WTC11 (cell line): ENCODE results near the gene RNF167. TPM values are rescaled to one million over a fixed set of nuclear protein-coding genes. Genes with fewer than 3 reads are reported as not detected.

Source experiments
- ATAC-seq: fragments of 200-7000 bp; cut with Tn5 transposase; 2 replicates; pipeline ENCODE4 v1.10.0; 2021; ENCODE audit warnings: mild to moderate bottlenecking, moderate library complexity
- CTCF ChIA-PET: fragments of 300-600 bp; sonication (Branson Sonifier 250); formaldehyde crosslinking; loops from one replicate; lab custom pipeline; 2021; ENCODE audit warnings: antibody characterized with exemption; lab: Charles Lee
- POLR2A ChIA-PET: fragments of 350-600 bp; sonication (Branson Sonifier 250); formaldehyde crosslinking; loops from one replicate; lab custom pipeline; 2021; ENCODE audit warnings: antibody characterized with exemption; lab: Charles Lee
- DNase-seq: peaks from one replicate; pipeline ENCODE4 v3.0.0; 2021; ENCODE audit warnings: low spot score
- H3K27ac Mint-ChIP-seq: 2 replicates; pipeline ENCODE4 v1.8.0; 2021; ENCODE audit warnings: mixed read lengths
- H3K27me3 Mint-ChIP-seq: 2 replicates; pipeline ENCODE4 v1.8.0; 2021; ENCODE audit warnings: low read depth, mild to moderate bottlenecking, moderate library complexity, mixed read lengths
- H3K36me3 Mint-ChIP-seq: 2 replicates; pipeline ENCODE4 v1.8.0; 2021; ENCODE audit warnings: mixed read lengths
- H3K4me1 Mint-ChIP-seq: 2 replicates; pipeline ENCODE4 v1.8.0; 2022; ENCODE audit warnings: mixed read lengths
- H3K4me3 Mint-ChIP-seq: 2 replicates; pipeline ENCODE4 v1.8.0; 2021; ENCODE audit warnings: mild to moderate bottlenecking, moderate library complexity, mixed read lengths
- H3K9me3 Mint-ChIP-seq: 2 replicates; pipeline ENCODE4 v1.8.0; 2021; ENCODE audit warnings: mixed read lengths
- RORB ChIP-seq: fragments of 250-450 bp; sonication (Bioruptor Pico); IDR thresholded peaks from 2 replicates; pipeline ENCODE4 v1.9.0; 2021; ENCODE audit warnings: mild to moderate bottlenecking
- SP1 ChIP-seq: sonication (generic); formaldehyde crosslinking; conservative IDR thresholded peaks from 2 replicates; pipeline ENCODE4 v1.8.1; 2022; ENCODE audit warnings: missing genetic modification reagents
- TEAD1 ChIP-seq: sonication (generic); formaldehyde crosslinking; IDR thresholded peaks from 2 replicates; pipeline ENCODE4 v1.8.0; 2022; ENCODE audit warnings: mild to moderate bottlenecking, missing genetic modification reagents
- ZNF121 ChIP-seq: sonication (generic); formaldehyde crosslinking; IDR thresholded peaks from 2 replicates; pipeline ENCODE4 v1.8.0; 2023; ENCODE audit warnings: missing genetic modification reagents
- ZNF219 ChIP-seq: sonication (generic); formaldehyde crosslinking; IDR thresholded peaks from 2 replicates; pipeline ENCODE4 v1.8.0; 2023; ENCODE audit warnings: missing genetic modification reagents, mild to moderate bottlenecking, borderline replicate concordance
- ZNF423 ChIP-seq: fragments of 250-450 bp; sonication (Bioruptor Pico); IDR thresholded peaks from 2 replicates; pipeline ENCODE4 v2.1.2; 2022; ENCODE audit warnings: mild to moderate bottlenecking, moderate library complexity
- total RNA-seq: library from RNA; stranded (reverse); gene quantifications from 3 replicates; pipeline ENCODE4 v1.2.3, GENCODE V29; 2021
- TF ChIP-seq, protein P1 (sequence below): fragments of 200-600 bp; IDR thresholded peaks from 2 replicates; pipeline ENCODE4 v1.8.0; 2022; ENCODE audit warnings: antibody characterized with exemption
- TF ChIP-seq, protein P2 (sequence below): sonication (generic); formaldehyde crosslinking; IDR thresholded peaks from 2 replicates; pipeline ENCODE4 v1.8.0; 2023; ENCODE audit warnings: mild to moderate bottlenecking, missing genetic modification reagents
- TF ChIP-seq, protein P3 (sequence below): sonication (generic); formaldehyde crosslinking; IDR thresholded peaks from 2 replicates; pipeline ENCODE4 v1.8.0; 2022; ENCODE audit warnings: mild to moderate bottlenecking, missing genetic modification reagents
- TF ChIP-seq, protein P4 (sequence below): sonication (generic); formaldehyde crosslinking; IDR thresholded peaks from 2 replicates; pipeline ENCODE4 v1.8.0; 2022; ENCODE audit warnings: mild to moderate bottlenecking, missing genetic modification reagents
- TF ChIP-seq, protein P5 (sequence below): sonication (generic); formaldehyde crosslinking; IDR thresholded peaks from 2 replicates; pipeline ENCODE4 v1.8.0; 2022; ENCODE audit warnings: missing genetic modification reagents

RNF167 gene
- total RNA-seq, 1 experiment from 2014 or later, result 143 TPM

DNA sequence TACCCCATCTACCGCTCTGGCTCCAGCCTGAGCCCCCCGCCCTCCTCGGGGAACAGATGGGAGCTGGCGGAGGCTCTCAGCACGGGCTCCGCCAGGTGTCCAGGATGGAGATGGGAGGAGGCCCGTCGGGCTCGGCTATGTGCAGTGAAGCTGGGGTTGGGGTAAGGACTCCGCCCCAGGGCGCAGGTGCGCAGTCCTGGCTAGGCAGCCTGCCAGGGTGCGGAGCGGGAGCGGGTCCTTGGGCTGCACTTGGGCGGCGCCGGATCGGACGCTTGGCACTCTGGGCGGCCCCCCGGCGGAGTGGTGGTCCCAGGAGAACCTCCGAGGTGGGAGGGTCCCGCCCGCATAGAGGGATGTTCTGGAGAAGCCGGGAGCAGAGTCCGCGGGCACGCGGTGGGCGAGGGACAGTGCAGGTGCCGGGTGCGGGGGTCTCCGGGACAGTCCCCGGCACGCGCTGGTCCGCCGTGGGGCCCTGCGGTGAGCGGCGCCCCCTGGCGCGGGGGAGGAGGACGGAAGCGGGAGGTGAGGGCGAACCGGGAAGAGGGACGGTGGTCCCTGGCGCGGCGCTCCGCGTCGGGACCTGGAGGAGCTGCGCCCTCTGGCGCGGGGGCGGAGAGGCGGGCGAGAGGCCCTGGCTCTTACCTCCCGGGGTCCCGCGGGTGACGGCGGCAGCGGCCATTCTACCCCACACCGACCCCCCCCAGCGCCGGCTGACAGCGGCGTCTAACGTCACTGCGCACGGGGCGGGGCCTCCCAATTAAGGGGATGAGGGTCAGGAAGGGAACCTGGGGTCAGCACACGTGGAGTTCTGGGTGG is 47.1 kb downstream of the RNF167 start, which contains the start of gene CAMTA2 (continued):
- TF ChIP-seq, protein P1, sequence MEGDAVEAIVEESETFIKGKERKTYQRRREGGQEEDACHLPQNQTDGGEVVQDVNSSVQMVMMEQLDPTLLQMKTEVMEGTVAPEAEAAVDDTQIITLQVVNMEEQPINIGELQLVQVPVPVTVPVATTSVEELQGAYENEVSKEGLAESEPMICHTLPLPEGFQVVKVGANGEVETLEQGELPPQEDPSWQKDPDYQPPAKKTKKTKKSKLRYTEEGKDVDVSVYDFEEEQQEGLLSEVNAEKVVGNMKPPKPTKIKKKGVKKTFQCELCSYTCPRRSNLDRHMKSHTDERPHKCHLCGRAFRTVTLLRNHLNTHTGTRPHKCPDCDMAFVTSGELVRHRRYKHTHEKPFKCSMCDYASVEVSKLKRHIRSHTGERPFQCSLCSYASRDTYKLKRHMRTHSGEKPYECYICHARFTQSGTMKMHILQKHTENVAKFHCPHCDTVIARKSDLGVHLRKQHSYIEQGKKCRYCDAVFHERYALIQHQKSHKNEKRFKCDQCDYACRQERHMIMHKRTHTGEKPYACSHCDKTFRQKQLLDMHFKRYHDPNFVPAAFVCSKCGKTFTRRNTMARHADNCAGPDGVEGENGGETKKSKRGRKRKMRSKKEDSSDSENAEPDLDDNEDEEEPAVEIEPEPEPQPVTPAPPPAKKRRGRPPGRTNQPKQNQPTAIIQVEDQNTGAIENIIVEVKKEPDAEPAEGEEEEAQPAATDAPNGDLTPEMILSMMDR, result peak; percentile 37
- TF ChIP-seq, protein P2, sequence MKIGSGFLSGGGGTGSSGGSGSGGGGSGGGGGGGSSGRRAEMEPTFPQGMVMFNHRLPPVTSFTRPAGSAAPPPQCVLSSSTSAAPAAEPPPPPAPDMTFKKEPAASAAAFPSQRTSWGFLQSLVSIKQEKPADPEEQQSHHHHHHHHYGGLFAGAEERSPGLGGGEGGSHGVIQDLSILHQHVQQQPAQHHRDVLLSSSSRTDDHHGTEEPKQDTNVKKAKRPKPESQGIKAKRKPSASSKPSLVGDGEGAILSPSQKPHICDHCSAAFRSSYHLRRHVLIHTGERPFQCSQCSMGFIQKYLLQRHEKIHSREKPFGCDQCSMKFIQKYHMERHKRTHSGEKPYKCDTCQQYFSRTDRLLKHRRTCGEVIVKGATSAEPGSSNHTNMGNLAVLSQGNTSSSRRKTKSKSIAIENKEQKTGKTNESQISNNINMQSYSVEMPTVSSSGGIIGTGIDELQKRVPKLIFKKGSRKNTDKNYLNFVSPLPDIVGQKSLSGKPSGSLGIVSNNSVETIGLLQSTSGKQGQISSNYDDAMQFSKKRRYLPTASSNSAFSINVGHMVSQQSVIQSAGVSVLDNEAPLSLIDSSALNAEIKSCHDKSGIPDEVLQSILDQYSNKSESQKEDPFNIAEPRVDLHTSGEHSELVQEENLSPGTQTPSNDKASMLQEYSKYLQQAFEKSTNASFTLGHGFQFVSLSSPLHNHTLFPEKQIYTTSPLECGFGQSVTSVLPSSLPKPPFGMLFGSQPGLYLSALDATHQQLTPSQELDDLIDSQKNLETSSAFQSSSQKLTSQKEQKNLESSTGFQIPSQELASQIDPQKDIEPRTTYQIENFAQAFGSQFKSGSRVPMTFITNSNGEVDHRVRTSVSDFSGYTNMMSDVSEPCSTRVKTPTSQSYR, result 0 out of 2 replicates have a peak, but pooled peaks have one; percentile 15
- TF ChIP-seq, protein P3, sequence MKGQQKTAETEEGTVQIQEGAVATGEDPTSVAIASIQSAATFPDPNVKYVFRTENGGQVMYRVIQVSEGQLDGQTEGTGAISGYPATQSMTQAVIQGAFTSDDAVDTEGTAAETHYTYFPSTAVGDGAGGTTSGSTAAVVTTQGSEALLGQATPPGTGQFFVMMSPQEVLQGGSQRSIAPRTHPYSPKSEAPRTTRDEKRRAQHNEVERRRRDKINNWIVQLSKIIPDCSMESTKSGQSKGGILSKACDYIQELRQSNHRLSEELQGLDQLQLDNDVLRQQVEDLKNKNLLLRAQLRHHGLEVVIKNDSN, result peak; percentile 67; the same call in 1 of the 2 replicates
- 0 out of 2 replicates have a peak, but pooled peaks have one; percentile 75 for TF ChIP-seq ZNF219 (CRISPR knock-in tag)
- TF ChIP-seq SP1 (CRISPR knock-in tag), result peak; percentile 70; the same call in 1 of the 2 replicates
- TF ChIP-seq, protein P4, sequence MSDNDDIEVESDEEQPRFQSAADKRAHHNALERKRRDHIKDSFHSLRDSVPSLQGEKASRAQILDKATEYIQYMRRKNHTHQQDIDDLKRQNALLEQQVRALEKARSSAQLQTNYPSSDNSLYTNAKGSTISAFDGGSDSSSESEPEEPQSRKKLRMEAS (CRISPR knock-in tag), result peak; percentile 87
- TF ChIP-seq TEAD1 (CRISPR knock-in tag), result peak; percentile 88; the same call in 1 of the 2 replicates
- TF ChIP-seq ZNF121 (CRISPR knock-in tag), result no peak
- TF ChIP-seq ZNF423, result peak; percentile 82
- TF ChIP-seq, protein P5, sequence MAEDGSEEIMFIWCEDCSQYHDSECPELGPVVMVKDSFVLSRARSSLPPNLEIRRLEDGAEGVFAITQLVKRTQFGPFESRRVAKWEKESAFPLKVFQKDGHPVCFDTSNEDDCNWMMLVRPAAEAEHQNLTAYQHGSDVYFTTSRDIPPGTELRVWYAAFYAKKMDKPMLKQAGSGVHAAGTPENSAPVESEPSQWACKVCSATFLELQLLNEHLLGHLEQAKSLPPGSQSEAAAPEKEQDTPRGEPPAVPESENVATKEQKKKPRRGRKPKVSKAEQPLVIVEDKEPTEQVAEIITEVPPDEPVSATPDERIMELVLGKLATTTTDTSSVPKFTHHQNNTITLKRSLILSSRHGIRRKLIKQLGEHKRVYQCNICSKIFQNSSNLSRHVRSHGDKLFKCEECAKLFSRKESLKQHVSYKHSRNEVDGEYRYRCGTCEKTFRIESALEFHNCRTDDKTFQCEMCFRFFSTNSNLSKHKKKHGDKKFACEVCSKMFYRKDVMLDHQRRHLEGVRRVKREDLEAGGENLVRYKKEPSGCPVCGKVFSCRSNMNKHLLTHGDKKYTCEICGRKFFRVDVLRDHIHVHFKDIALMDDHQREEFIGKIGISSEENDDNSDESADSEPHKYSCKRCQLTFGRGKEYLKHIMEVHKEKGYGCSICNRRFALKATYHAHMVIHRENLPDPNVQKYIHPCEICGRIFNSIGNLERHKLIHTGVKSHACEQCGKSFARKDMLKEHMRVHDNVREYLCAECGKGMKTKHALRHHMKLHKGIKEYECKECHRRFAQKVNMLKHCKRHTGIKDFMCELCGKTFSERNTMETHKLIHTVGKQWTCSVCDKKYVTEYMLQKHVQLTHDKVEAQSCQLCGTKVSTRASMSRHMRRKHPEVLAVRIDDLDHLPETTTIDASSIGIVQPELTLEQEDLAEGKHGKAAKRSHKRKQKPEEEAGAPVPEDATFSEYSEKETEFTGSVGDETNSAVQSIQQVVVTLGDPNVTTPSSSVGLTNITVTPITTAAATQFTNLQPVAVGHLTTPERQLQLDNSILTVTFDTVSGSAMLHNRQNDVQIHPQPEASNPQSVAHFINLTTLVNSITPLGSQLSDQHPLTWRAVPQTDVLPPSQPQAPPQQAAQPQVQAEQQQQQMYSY (CRISPR knock-in tag), result no peak
- TF ChIP-seq, all 79 proteins: peak for 18

DNA sequence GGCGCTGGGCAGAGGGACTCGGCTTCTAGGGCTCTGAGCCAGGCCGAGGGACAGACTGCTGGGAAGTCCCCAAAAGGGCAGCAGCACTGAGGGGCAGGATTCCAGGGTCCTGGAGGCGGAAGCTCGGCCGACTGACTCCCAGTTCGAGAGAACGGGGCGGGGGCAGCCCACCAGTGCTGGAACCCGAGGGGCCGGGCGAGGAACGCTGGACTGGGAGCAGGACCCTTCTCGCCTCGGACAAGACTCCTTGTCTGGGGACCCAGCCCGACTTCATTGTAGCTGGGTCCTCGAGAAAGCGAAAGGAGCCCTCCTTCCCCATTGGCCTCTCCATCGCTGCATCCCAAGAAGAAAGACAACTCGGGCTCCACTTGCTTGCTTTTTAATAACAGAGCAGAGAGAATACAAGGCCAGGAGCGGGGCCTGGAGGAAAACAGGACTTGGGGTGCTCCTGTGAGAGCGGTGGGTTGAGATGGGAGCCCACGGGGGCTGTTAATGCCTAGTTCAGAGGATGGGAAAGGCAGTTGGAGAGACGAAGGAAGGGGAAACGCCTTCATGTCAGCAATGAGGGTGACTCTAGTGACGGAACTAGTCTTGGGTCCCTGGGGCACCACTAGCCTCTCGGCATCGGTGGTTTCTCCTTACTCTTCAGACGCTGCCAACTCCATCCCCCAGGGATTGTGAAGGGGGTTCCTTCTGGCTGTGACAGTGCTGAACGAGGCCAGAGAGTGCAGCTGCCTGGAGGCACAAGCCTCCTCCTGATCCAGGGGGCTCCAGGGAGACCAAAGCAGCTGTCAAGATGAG is 47.9 kb downstream of the RNF167 start:
- H3K4me3 Mint-ChIP-seq, result peak overlapping the region; percentile 77
- H3K9me3 Mint-ChIP-seq, result no peaks in the 10 kb centered on the region
- no peaks in the 10 kb centered on the region for H3K36me3 Mint-ChIP-seq
- H3K27me3 Mint-ChIP-seq, result peaks cover 45% of the 10 kb centered on the region
- ChIA-PET POLR2A (interaction anchor here (2.2 to 3.0 kb wide), 2 partner anchors 9 to 20 kb away, joined by 10 to 12 read pairs; partner anchors contain the start of genes INCA1, KIF1C and SPAG7), CTCF (interaction anchor here (0.9 to 4.0 kb wide), 14 partner anchors 10 to 83 kb away, joined by 3 to 27 read pairs (median 5); partner anchors contain the start of genes INCA1, KIF1C, RNF167 and SLC25A11)
- no peak for TF ChIP-seq RORB (CRISPR knock-in tag)
- TF ChIP-seq, protein P4 (CRISPR knock-in tag), result 0 out of 2 replicates have a peak, but pooled peaks have one; percentile 11
- H3K4me1 Mint-ChIP-seq, result peaks cover 25% of the 10 kb centered on the region
- no peak for ATAC-seq
- no peak overlapping the region for H3K27ac Mint-ChIP-seq
- DNase-seq, result no peak
